Astrocyte (in vitro differentiated cells and primary cell): Measurements from ENCODE around the gene PPP1R17. TPM values are rescaled to one million over a fixed set of nuclear protein-coding genes. Genes with fewer than 3 reads are reported as not detected.

ENCODE experiments used
- DNase-seq: peaks from one replicate; pipeline ENCODE4 v3.0.0-alpha.2; 2010; ENCODE audit warnings: low read depth
- FAIRE-seq: peaks from 2 replicates; lab custom pipeline; 2011; peaks lifted over from hg19 to GRCh38; lab: Jason Lieb, UNC
- H2AFZ ChIP-seq: 2 replicates; pipeline ENCODE4 v1.6.0; 2012; ENCODE audit warnings: low read depth, low read length, inconsistent platforms
- H3K27ac ChIP-seq: 2 replicates; pipeline ENCODE4 v1.5.1; 2011; ENCODE audit warnings: low read depth, low read length, inconsistent platforms
- H3K27me3 ChIP-seq: 2 replicates; pipeline ENCODE4 v1.6.0; 2011; ENCODE audit warnings: low read length, inconsistent platforms; ENCODE audit not compliant: insufficient read depth
- H3K36me3 ChIP-seq: 2 replicates; pipeline ENCODE4 v1.5.1; 2011; ENCODE audit warnings: low read length, inconsistent platforms; ENCODE audit not compliant: insufficient read depth
- H3K4me1 ChIP-seq: 2 replicates; pipeline ENCODE4 v1.5.1; 2011; ENCODE audit warnings: low read length, inconsistent platforms; ENCODE audit not compliant: insufficient read depth
- H3K4me2 ChIP-seq: 2 replicates; pipeline ENCODE4 v1.6.0; 2012; ENCODE audit warnings: low read length, inconsistent platforms
- H3K4me3 ChIP-seq: 2 replicates; pipeline ENCODE4 v1.5.1; 2011; ENCODE audit warnings: low read depth, mild to moderate bottlenecking, low read length, inconsistent platforms; ENCODE audit not compliant: insufficient read depth
- H3K79me2 ChIP-seq: 2 replicates; pipeline ENCODE4 v1.6.0; 2012; ENCODE audit warnings: mild to moderate bottlenecking, low read length, inconsistent platforms; ENCODE audit not compliant: insufficient read depth
- H3K9ac ChIP-seq: 2 replicates; pipeline ENCODE4 v1.6.0; 2012; ENCODE audit warnings: mild to moderate bottlenecking, low read length, inconsistent platforms
- H3K9me3 ChIP-seq: 2 replicates; pipeline ENCODE4 v1.5.1; 2012; ENCODE audit warnings: low read depth, mild to moderate bottlenecking, low read length, inconsistent platforms; ENCODE audit not compliant: insufficient read depth
- H4K20me1 ChIP-seq: 2 replicates; pipeline ENCODE4 v1.6.0; 2012; ENCODE audit warnings: low read length, inconsistent platforms; ENCODE audit not compliant: insufficient read depth
- H3K27ac Mint-ChIP-seq: one replicate; pipeline ENCODE4 v1.8.0; 2021; ENCODE audit warnings: mild to moderate bottlenecking, mixed read lengths; ENCODE audit not compliant: unreplicated experiment
- H3K27me3 Mint-ChIP-seq: one replicate; pipeline ENCODE4 v1.8.0; 2021; ENCODE audit warnings: low read depth, mixed read lengths; ENCODE audit not compliant: unreplicated experiment
- H3K36me3 Mint-ChIP-seq: one replicate; pipeline ENCODE4 v1.8.0; 2021; ENCODE audit warnings: low read depth, mixed read lengths; ENCODE audit not compliant: unreplicated experiment
- H3K4me1 Mint-ChIP-seq: one replicate; pipeline ENCODE4 v1.8.0; 2021; ENCODE audit warnings: low read depth, mixed read lengths; ENCODE audit not compliant: unreplicated experiment
- H3K4me3 Mint-ChIP-seq: one replicate; pipeline ENCODE4 v1.8.0; 2021; ENCODE audit warnings: mild to moderate bottlenecking, moderate library complexity, mixed read lengths; ENCODE audit not compliant: unreplicated experiment
- H3K9me3 Mint-ChIP-seq: one replicate; pipeline ENCODE4 v1.8.0; 2021; ENCODE audit warnings: mild to moderate bottlenecking, mixed read lengths; ENCODE audit not compliant: unreplicated experiment
- CTCF ChIP-seq: IDR thresholded peaks from 2 replicates; pipeline ENCODE4 v1.5.1; 2011; ENCODE audit warnings: low read depth, mild to moderate bottlenecking, inconsistent platforms, low read length, moderate library complexity; ENCODE audit not compliant: insufficient read depth
- EZH2 ChIP-seq: IDR thresholded peaks from 2 replicates; pipeline ENCODE4 v1.6.1; 2012; ENCODE audit warnings: mild to moderate bottlenecking, low read length, inconsistent platforms; ENCODE audit not compliant: insufficient read depth
- total RNA-seq: library from RNA; stranded (reverse); gene quantifications from 2 replicates; pipeline ENCODE4 v1.2.1, GENCODE V29; 2021

The PPP1R17 gene
- total RNA-seq, 1 donor from 2014 or later: not detected

- H2AFZ ChIP-seq: no peak overlapping the region
- H4K20me1 ChIP-seq: no peaks in the 10 kb centered on the region
- FAIRE-seq (peak; percentile 74), DNase-seq (peak; percentile 56)
- Mint-ChIP-seq H3K9me3 (peaks cover 5% of the 10 kb centered on the region), H3K4me3 (no peak overlapping the region), H3K27me3 (peaks cover 7% of the 10 kb centered on the region), H3K36me3 (no peaks in the 10 kb centered on the region), H3K27ac (no peak overlapping the region), H3K4me1 (peaks cover 23% of the 10 kb centered on the region)
- H3K27me3 ChIP-seq: no peaks in the 10 kb centered on the region
- H3K9me3 ChIP-seq: no peaks in the 10 kb centered on the region
- peaks cover 7% of the 10 kb centered on the region for H3K4me1 ChIP-seq
- H3K4me3 ChIP-seq: no peak overlapping the region
- no peak overlapping the region for H3K9ac ChIP-seq
- no peak overlapping the region for H3K4me2 ChIP-seq
- TF ChIP-seq CTCF (peak; percentile 97), EZH2 (no peak)
- H3K27ac ChIP-seq: no peak overlapping the region
- H3K36me3 ChIP-seq: no peaks in the 10 kb centered on the region
- H3K79me2 ChIP-seq: no peaks in the 10 kb centered on the region
Measured at GRCh38 chr7:31744294-31744874, 57.4 kb downstream of the PPP1R17 start.

GRCh38 chr7:31747553-31747952, 60.5 kb downstream of the PPP1R17 start:
- DNase-seq: no peak
- no peak overlapping the region for H3K4me3 ChIP-seq
- Mint-ChIP-seq H3K4me3 (no peak overlapping the region), H3K27ac (no peak overlapping the region), H3K27me3 (peaks cover 7% of the 10 kb centered on the region), H3K36me3 (no peaks in the 10 kb centered on the region), H3K9me3 (peaks cover 5% of the 10 kb centered on the region), H3K4me1 (peaks cover 13% of the 10 kb centered on the region)
- H3K79me2 ChIP-seq: no peaks in the 10 kb centered on the region
- no peaks in the 10 kb centered on the region for H3K27me3 ChIP-seq
- H2AFZ ChIP-seq: no peak overlapping the region
- TF ChIP-seq EZH2: no peak
- no peak for TF ChIP-seq CTCF
- no peak overlapping the region for H3K9ac ChIP-seq
- FAIRE-seq: no peak
- H3K4me2 ChIP-seq: no peak overlapping the region
- H3K9me3 ChIP-seq: no peaks in the 10 kb centered on the region
- H3K36me3 ChIP-seq: no peaks in the 10 kb centered on the region
- no peaks in the 10 kb centered on the region for H4K20me1 ChIP-seq
- no peak overlapping the region for H3K27ac ChIP-seq
- no peaks in the 10 kb centered on the region for H3K4me1 ChIP-seq

- Mint-ChIP-seq H3K9me3 (peaks cover 5% of the 10 kb centered on the region), H3K27ac (no peak overlapping the region), H3K36me3 (no peaks in the 10 kb centered on the region), H3K27me3 (peaks cover 7% of the 10 kb centered on the region), H3K4me3 (no peak overlapping the region), H3K4me1 (peaks cover 11% of the 10 kb centered on the region)
- Histone ChIP-seq H3K9me3 (no peaks in the 10 kb centered on the region), H3K4me1 (no peaks in the 10 kb centered on the region), H2AFZ (no peak overlapping the region), H3K27me3 (no peaks in the 10 kb centered on the region), H3K4me2 (no peak overlapping the region), H3K27ac (no peak overlapping the region), H3K9ac (no peak overlapping the region), H4K20me1 (no peaks in the 10 kb centered on the region), H3K79me2 (no peaks in the 10 kb centered on the region), H3K4me3 (no peak overlapping the region), H3K36me3 (no peaks in the 10 kb centered on the region)
- FAIRE-seq (no peak), DNase-seq (no peak)
- TF ChIP-seq EZH2 (no peak), CTCF (no peak)
Measured at GRCh38 chr7:31748084-31748483, 61.1 kb downstream of the PPP1R17 start.
